Non-pigmented ciliary epithelial cell (primary cell): ENCODE results near the gene FAM13A.

Experiments used
- DNase-seq: peaks from one replicate; pipeline ENCODE4 v3.0.0-alpha.2; 2010; ENCODE audit warnings: low read depth

The FAM13A gene

DNA sequence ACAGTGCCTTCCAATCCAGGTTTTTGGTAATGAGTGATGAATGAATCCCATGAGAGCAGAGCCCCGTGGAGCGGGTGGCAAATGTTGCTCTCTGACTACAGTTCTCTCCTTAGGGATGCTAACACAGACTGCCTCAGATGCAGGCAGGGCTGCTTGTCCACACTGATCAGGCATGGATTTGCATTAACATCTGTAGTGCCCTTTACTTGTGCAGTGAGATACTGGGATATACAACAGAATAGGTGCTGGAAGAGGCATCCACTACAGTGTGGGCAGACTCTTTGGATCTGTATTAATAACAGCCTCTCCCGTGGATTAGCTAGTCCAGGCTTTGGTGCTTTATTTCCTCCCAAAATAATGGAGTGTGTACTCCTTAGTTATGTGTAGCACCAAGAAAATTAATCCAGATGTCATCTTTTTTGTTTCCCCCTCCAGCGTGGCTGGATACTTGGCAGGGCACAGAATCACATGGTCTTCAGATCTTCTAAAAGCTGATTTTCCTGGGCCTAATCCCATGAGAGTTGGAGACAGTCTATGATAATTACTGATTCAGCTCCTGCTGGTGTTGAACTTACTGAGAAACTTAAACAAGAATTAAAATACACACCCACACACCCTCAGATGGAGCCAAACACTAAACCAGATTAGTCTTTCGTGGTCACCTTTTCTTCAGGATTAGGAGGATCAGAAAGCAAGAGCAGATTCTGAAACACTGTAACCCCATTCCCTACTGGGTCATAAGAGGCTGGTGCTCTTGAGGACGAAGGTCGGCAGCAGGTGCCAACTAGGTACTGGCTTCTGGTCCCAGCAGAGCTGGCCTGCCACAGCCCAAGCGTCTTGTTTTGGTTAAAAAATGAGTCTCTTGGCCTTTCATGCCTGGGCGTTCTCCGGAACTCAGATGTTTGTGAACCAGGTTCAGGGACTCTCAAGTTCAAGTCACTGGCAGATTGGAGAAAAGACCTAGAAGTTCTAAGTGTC lies 336.2 kb downstream of the FAM13A start:
- DNase-seq = no peak

DNA sequence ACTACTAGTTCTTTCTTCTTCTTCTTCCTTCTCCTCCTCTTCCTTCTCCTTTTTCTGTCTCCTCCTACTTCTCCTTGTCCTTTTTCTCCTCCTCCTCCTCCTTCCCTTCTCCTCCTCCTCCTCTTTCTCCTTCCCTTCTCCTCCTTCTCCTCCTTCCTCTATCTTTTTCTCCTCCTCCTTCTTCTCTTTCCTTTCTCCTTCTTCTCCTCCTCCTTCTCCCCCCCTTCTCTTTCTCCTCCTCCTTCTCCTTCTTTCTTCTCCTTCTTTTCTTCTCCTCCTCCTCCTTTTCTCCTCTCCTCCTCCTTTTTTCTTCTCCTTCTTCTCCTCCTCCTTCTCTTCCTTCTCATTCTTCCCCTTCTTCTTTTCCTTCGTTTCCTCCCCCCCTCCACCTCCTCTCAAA lies 337.6 kb downstream of the FAM13A start:
- DNase-seq = no peak

DNA sequence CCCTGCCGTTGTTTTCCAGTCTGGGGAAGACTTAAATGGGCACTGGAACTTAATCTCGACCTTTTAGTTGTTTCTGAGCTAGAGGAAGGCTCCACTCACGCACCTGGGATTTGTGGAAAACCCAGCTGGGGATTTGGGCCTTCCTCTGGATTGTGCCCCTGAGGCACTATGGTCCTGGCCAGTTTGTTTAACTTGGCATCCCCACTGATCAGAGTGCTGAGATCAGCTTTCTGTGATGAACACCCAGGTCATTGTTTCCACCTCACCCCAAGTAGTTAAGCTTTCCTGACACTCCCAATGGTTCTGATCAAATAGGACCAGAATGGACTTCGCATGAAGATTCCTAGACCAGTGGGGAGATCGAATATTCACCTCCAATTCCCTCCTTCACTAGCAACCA lies 338.9 kb downstream of the FAM13A start:
- no peak for DNase-seq

DNA sequence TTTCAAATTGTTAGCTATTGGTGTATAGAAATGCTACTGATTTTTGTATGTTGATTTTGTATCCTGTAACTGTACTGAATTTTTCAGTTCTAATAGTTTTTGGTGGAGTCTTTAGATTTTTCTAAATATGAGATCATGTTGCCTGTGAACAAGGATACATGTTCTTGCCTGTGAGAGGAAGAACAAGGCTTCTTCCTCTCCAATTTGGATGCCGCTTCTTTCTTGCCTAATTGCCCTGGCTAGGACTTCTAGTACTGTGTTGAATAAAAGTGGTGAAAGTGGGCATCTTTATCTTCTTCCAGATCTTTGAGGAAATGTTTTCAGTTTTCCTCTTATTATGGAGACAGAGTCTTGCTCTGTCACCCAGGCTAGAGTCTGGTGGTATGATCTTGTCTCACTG lies 343.2 kb downstream of the FAM13A start:
- DNase-seq = no peak

DNA sequence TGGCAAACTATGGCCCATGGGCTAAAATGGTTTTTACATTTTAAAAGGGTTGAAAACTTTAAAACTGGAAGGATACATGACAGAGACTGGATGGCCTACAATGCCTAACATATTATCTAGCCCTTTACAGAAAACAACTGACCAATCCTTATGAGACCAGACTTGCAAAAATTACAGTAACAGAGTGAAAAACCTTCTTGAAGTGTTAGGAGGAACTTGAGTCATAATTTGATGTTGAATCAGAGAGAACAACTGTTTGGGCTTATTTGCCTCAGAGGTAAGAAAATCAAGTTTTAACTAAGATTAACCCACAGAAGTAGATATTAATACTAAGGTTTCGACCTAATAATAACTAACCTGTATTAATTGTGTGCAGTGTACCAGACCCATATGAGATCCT lies 347.0 kb downstream of the FAM13A start:
- no peak for DNase-seq

DNA sequence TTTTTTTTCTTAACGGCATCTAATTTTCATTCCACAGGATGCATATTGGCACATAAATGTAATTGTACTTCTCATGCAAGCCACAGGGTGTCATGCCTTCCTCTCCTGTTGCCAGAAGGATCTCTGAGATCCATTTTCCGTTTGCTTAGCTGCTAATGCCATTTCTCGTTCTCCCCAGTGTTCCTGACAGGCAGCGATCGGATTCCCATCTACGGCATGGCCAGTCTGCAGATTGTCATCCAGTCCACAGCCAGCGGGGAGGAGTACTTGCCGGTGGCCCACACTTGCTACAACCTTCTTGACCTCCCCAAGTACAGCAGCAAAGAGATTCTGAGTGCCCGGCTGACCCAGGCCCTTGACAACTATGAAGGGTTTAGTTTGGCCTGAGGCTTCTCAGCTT lies 350.4 kb downstream of the FAM13A start:
- peak; percentile 28 for DNase-seq

DNA sequence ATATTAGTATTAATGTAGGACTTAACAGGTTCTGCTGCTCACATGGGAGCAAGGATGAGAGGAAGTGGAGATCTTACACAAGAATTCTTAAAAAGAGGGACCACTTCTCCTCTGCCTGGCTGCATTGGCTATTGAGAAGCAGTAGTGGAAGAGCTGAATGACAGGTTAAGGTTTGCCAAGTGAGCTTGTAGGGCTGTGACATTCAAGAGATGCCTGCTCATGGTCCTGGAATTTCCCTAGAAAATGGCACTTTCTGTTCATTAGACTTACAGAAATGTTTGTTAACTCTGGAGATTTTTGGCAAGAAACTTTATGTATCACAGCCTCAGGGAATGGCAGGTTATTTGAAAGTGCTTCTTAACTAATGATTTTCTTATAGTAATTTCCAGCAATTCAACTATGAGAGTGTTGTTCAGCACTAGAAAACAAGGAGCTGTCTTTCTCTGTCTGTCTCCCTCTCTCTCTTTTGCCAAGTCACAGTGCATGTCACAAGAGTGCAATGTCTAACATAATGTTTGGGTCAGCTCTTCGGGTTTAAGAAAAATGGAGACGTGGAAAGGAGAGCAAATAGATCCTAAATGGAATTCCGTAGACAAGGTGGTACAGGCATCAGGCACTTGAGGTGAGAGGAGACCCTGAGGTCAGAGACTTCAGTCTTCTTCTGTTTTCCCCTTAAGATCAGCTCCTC lies 351.0 kb downstream of the FAM13A start:
- DNase-seq = no peak

DNA sequence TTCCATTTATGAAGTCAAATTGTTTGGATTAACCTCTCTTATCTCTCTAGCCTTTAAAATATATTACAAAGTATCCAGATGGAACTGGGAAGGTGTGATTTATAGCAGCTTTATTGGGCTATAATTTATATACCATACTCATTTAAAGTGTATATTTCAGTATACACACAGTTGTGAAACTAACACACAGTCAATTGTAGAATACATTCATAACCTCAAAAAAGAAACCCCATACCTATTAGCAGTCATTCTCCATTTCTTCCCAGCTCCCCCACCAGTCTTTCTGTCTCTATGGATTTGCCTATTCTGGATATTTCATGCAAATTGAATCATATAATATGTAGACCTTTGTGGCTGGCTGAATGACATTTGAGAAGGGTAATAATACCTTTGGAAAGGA lies 351.8 kb downstream of the FAM13A start:
- no peak for DNase-seq

DNA sequence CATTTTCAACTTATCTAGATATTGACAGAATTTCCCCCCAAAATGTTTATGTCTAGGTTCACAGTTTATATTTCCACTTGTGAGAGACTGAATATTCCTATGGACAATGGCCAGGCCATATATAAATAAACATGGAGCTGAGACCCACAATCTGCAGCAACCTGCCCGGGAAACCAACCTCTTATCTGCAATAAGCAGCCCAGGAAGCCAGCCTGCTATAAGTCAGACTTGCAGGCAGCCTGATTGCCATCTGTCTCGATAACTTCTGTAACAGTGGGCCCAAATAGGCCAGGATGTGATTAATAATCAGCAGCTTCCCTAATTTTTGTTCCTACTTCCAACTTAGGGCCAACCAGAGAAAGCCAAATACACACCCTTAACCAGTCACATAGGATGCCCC lies 354.2 kb downstream of the FAM13A start:
- no peak for DNase-seq

DNA sequence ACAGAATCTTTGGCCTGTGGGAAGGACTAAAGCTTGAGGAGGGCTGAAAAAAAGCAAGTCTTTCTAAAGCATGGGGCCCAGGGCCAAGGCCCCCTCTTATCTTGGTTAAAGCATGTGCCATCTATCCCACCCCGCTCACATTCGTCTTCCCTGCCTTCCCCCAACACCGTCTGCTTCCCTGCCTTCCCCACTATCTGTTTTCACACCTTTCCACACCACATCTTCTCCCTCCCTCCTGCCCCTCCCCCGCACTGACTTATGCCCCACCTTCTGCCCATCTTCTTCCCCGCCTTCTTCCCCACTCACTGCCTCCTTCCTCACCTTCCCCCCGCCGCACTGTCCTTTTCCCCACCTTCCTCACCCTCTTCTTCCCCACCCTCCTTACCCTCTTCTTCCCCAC lies 358.5 kb downstream of the FAM13A start:
- DNase-seq = no peak

DNA sequence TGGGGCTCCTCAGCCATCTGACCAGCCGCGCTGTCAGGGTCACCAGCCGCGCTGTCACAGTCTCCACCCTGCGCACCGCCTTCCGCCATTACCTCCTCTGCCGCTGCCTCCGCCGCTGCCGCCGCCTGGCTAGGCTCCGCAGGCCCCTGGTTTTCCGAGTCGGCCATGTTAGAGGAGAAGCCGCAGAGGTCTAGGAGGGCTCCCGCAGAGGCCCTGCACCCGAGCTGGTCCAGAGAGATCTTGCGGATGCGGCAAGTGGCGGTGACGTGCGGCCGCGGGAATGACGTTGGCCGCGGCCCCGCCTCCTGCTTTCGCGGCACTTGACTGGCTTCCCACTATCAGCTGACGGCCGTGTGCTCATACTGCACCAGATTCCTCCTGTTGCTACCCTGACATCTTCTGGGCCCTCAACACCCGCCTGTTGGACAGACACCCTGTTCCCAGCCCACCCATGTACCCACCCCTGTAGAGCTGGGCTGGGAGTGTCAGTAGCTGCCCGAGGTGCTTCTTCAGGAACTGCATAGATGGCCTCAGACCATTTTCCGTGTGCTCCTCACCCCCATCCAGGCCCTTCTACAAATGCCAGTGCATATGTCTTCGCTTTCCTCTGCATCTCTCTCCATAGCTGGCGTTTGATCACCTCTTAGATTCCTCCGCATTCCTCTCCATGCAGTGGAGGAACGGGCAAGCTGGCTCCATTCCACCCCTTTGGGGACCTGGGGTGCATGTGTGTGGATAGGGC lies 359.2 kb downstream of the FAM13A start, which contains the start of gene NAP1L5:
TSS of gene NAP1L5 (minus strand) at position 242 of the 742 bp plus-strand sequence. CDS start at position 167, 75 bp downstream.
- DNase-seq = no peak

DNA sequence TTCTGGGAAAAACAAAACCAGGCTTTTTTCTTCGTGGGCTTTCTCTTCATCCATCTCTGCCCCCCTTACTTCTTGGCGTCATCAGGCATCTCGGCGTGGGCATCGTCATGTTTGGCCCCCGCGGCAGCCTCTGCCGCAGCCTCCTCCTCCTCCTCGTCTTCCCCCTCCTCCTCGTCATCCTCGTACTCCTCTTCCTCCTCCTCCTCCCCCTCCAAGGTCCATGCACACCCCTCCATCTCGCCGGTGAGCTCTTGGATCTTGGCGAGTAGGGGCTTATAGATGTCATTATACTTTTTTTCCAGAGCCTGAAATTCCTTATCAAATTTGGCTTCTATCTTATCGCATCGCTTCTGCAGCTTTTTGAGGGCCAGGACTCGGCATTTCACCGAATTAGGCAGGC lies 359.8 kb downstream of the FAM13A start:
- no peak for DNase-seq

DNA sequence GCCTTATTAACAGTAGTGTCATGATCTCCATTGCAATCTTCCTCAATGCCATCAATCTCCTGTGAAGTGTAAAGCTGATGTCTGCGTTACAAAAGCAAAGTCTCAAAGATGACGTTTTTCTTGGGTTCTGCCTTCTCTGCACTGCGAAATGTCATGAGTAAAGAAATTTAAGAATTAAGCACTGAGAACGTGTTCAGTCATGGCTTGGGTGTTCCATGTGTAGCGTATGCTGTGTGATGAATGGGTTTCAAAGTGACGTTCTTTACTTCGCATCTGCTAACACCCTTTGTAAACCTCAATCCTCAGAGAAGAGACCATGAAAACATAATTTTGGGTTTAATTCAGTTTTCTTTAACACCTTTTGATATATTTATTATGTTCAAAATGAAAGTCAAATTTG lies 360.4 kb downstream of the FAM13A start:
- no peak for DNase-seq

DNA sequence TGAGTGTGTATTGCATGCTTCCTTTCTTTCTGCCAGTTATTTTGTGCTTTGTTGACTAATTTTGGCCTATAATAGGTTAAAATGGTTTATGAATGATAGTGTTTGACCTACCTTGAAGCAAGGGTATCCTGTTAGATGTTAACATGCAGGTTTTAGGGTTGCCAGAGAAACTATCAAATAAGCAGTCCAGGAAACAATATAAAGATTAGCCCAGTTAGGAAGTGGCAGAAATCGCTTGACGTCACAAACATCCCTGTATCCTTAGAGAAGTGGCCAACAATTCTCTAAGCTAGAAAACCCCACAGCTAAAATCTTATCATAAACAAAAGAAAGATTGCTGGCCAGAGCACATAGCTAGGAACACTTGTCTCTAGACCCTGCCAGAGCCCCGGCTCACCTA lies 363.2 kb downstream of the FAM13A start:
- no peak for DNase-seq

DNA sequence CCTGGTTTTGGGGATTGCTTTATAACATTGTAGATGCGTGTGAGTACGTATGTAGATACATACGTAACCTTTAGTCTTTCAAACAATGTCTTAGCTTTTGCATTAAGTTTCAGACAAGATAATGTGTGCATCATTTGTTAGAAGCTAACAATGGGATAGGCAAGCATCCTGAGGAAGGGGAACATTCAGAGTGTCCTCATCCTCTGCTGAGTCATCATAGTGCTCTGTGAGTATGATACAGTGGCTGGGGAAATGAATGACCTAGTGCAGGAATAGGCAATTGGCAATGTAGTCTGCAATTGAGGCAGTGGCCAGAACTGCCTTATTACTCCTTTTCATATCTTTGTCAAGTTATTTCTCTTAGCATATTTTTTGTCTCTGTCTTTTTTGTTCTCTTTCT lies 366.6 kb downstream of the FAM13A start:
- no peak for DNase-seq

DNA sequence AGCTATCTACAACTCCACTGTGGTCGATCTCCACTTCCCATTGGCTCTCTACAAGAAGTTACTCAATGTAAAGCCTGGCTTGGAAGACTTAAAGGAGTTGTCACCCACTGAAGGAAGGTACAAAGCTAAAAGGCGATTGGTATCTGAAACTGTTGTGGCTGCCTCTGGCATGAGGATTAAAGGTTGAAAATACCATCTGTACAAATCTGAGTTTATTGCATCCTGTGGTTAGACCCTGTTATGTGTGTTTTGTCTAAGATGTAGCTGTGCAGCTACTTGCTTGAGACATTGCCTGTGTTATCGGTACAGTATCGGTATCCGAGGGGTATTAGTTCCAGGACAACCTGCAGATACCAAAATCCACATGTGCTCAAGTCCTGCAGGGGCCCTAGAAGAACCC lies 375.8 kb downstream of the FAM13A start:
- no peak for DNase-seq
